Ovary (tissue), 9 donors: ENCODE results near the gene STARD7. TPM values are rescaled to one million over a fixed set of nuclear protein-coding genes. Genes with fewer than 3 reads are reported as not detected.
"Not testable (repeated sequence)": the region's sequence is repeated elsewhere in the genome, so short reads cannot be mapped to it uniquely, and the experiment has no call there.

Experiments
- DNase-seq, 5 donors: peaks; one replicate each; pipeline ENCODE4 v3.0.0-alpha.2; 2019 to 2020
- H3K27ac ChIP-seq, 2 donors: fragments of 200-600 bp; one replicate each; pipeline versions ENCODE4 v1.5.1 to v1.8.0; 2019 to 2022
- H3K27me3 ChIP-seq: fragments of 200-600 bp; one replicate; pipeline ENCODE4 v1.8.0; 2022
- H3K36me3 ChIP-seq: fragments of 200-600 bp; sonication (generic); one replicate; pipeline ENCODE4 v1.5.1; 2019
- H3K4me1 ChIP-seq: one replicate; pipeline ENCODE4 v1.8.1; 2013; ENCODE audit warnings: mild to moderate bottlenecking, moderate library complexity; ENCODE audit not compliant: insufficient read depth
- H3K4me3 ChIP-seq: fragments of 200-600 bp; sonication (generic); one replicate; pipeline ENCODE4 v1.5.1; 2017
- H3K9me3 ChIP-seq, 2 donors: fragments of 200-600 bp in 1 of 2; sonication (generic) in 1 of 2; one replicate each; pipeline versions ENCODE4 v1.5.1 to v1.8.1; 2013 to 2019; ENCODE audit warnings: mild to moderate bottlenecking in 1 of 2, moderate library complexity in 1 of 2
- CTCF ChIP-seq, 3 donors: fragments of 450-650 bp in 2 of 3; fragments of 200-600 bp in 1 of 3; IDR thresholded peaks; one replicate each; pipeline versions ENCODE4 v1.5.1 to v1.8.0; 2016 to 2022; ENCODE audit warnings: antibody characterized with exemption in 3 of 3, mild to moderate bottlenecking in 1 of 3
- EP300 ChIP-seq: sonication (generic); formaldehyde crosslinking; IDR thresholded peaks from one replicate; pipeline ENCODE4 v1.6.1; 2017; ENCODE audit warnings: antibody characterized with exemption
- POLR2A ChIP-seq: fragments of 450-650 bp; IDR thresholded peaks from one replicate; pipeline ENCODE4 v1.6.1; 2017; ENCODE audit warnings: antibody characterized with exemption, mild to moderate bottlenecking, moderate library complexity
- WGBS, 3 donors: extraction: QIAGEN DNeasy Blood & Tissue Kit in 1 of 3; methylation state at CpG; one replicate each; pipeline versions ENCODE4 v1.1.5 to v1.1.7; 2013 to 2017; 5-methylcytosine and 5-hydroxymethylcytosine counted together
- intact Hi-C, 4 donors: fragments of 100-400 bp; cut with DNase I; formaldehyde crosslinking; loops; one replicate each; pipeline versions ENCODE4 v1.11.0 to v1.15.1; 2022 to 2023
- polyA plus RNA-seq, 2 donors: library from polyadenylated mRNA; stranded (reverse); fragments of 200-250 nt in 1 of 2; fragments of 350-450 nt in 1 of 2; fragmentation: Illumina TruSeq in 1 of 2; extraction: RNeasy Lipid Tissue Mini Kit (QIAGEN cat#74804) in 1 of 2; gene quantifications; one replicate each; pipeline ENCODE4 v1.2.3, GENCODE V29; 2013 to 2014
- total RNA-seq, 7 donors: library from RNA; depleted of rRNA in 2 of 7; stranded (reverse); fragments of >200 nt in 2 of 7; fragmentation: NEBNext Ultra II Directional in 3 of 7; extraction: Animal tissue kit (Norgen Biotek cat#: 25700) in 3 of 7; gene quantifications; one replicate each; pipeline versions ENCODE4 v1.1.0 to v1.2.4, GENCODE V29; 2016 to 2023
- donor health status: DM: no; HTN: no; CAD: no; lungs with moderate emphysema.
- donor health status: DM: no; HTN: no; CAD: no.
- donor health status: Bipolar disorder and iron deficiency.
- donor health status: DM: yes; HTN: yes; CAD: no.
- donor health status: DM: no; HTN: no; CAD: no.
- donor health status: DM: yes; HTN: yes; CAD: no.

Gene STARD7
- total and polyA plus RNA-seq, 9 donors: 32.7 to 90.9 (median 73.8) TPM

GRCh38 chr2:96163415-96163767 lies 45.2 kb downstream of the STARD7 start:
- TF ChIP-seq EP300: no peak
- no peaks in the 10 kb centered on the region for H3K36me3 ChIP-seq
- WGBS, 3 donors: 72 to 87% (median 74%) methylated on average over 5 of the region's 5 CpGs
- intact Hi-C loops: no loop called here
- no peak overlapping the region for H3K4me3 ChIP-seq
- H3K27ac ChIP-seq: no peak overlapping the region
- no peaks in the 10 kb centered on the region for H3K27me3 ChIP-seq
- no peaks in the 10 kb centered on the region for H3K4me1 ChIP-seq
- DNase-seq: no peak
- H3K9me3 ChIP-seq: no peaks in the 10 kb centered on the region

- DNase-seq: no peak
- Histone ChIP-seq H3K27me3 (no peaks in the 10 kb centered on the region), H3K27ac (no peak overlapping the region), H3K9me3 (no peaks in the 10 kb centered on the region), H3K36me3 (no peaks in the 10 kb centered on the region), H3K4me3 (no peak overlapping the region), H3K4me1 (no peaks in the 10 kb centered on the region)
- WGBS, 3 donors: 28 to 42% (median 36%) methylated on average over 5 of the region's 5 CpGs
- intact Hi-C loops: no loop called here
- TF ChIP-seq CTCF (IDR thresholded peaks at IDR 0.05): no peak
- no peak for TF ChIP-seq EP300
- no peak for TF ChIP-seq POLR2A
These were observed 46.7 kb downstream of the STARD7 start for GRCh38 chr2:96161898-96162297.

GRCh38 chr2:96160366-96160765 lies 48.3 kb downstream of the STARD7 start:
- H3K27me3 ChIP-seq, H3K4me1 ChIP-seq, H3K9me3 ChIP-seq, H3K27ac ChIP-seq, H3K4me3 ChIP-seq, H3K36me3 ChIP-seq, intact Hi-C loops, DNase-seq: not testable (repeated sequence)
- 96 to 98% (median 96%) methylated on average over 5 of the region's 5 CpGs for WGBS, 3 donors

- H3K4me3 ChIP-seq: no peak overlapping the region
- H3K27ac ChIP-seq: no peak overlapping the region
- no peak for DNase-seq
- no peaks in the 10 kb centered on the region for H3K9me3 ChIP-seq
- no peaks in the 10 kb centered on the region for H3K4me1 ChIP-seq
- H3K36me3 ChIP-seq: no peaks in the 10 kb centered on the region
- WGBS, 3 donors: 77 to 78% (median 77%) methylated on average over 17 of the region's 17 CpGs
- intact Hi-C loops: no loop called here
- H3K27me3 ChIP-seq: no peaks in the 10 kb centered on the region
- TF ChIP-seq EP300 (no peak), POLR2A (no peak), CTCF (IDR thresholded peaks at IDR 0.05) (no peak)
These were observed 49.4 kb downstream of the STARD7 start for GRCh38 chr2:96159084-96159830.

GRCh38 chr2:96158554-96158940 lies 50.1 kb downstream of the STARD7 start:
- Histone ChIP-seq H3K27ac (no peak overlapping the region), H3K27me3 (no peaks in the 10 kb centered on the region), H3K9me3 (no peaks in the 10 kb centered on the region), H3K4me3 (no peak overlapping the region), H3K4me1 (no peaks in the 10 kb centered on the region), H3K36me3 (no peaks in the 10 kb centered on the region)
- intact Hi-C loops: no loop called here
- TF ChIP-seq CTCF (IDR thresholded peaks at IDR 0.05): no peak
- TF ChIP-seq EP300: no peak
- TF ChIP-seq POLR2A: no peak
- WGBS, 3 donors: 82 to 87% (median 86%) methylated on average over 11 to 14 of the region's 14 CpGs
- no peak for DNase-seq
